ENCODE data around the gene DDIT3.
A peak's percentile ranks its signal among the peaks of the same experiment; 100 is the strongest.
"Not testable (repeated sequence)": the region's sequence is repeated elsewhere in the genome, so short reads cannot be mapped to it uniquely, and the experiment has no call there.

DDIT3 gene

DNA sequence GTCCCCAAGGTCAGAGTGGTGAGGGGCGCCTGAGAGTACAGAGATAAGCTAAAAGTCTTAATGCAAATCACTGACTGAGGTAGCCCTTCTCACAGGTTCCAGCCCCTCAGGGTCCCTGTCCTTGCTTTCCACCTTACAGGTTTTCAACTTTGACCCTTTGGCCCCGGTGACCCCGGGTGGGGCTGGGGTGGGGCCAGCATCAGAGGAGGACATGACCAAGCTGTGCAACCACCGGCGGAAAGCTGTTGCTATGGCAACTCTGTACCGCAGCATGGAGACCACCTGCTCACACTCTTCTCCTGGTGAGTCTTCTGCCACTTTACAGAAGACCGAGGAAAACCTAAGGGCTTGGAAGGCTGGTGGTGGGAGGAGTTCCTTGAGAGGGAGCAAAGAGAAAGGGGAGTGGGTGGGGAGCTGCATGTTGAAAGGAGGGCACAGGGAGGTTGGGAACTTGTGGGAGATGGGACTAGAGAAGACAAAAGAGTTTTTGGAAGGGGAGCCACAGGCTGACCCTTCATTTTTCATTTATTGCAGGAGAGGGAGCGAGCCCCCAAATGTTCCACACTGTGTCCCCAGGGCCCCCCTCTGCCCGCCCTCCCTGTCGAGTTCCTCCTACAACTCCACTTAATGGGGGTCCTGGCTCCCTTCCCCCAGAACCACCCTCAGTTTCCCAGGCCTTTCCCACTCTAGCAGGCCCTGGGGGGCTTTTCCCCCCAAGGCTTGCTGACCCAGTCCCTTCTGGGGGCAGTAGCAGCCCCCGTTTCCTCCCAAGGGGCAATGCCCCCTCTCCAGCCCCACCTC lies 4.7 kb upstream of the DDIT3 start:
- DNase-seq: no peak

DNA sequence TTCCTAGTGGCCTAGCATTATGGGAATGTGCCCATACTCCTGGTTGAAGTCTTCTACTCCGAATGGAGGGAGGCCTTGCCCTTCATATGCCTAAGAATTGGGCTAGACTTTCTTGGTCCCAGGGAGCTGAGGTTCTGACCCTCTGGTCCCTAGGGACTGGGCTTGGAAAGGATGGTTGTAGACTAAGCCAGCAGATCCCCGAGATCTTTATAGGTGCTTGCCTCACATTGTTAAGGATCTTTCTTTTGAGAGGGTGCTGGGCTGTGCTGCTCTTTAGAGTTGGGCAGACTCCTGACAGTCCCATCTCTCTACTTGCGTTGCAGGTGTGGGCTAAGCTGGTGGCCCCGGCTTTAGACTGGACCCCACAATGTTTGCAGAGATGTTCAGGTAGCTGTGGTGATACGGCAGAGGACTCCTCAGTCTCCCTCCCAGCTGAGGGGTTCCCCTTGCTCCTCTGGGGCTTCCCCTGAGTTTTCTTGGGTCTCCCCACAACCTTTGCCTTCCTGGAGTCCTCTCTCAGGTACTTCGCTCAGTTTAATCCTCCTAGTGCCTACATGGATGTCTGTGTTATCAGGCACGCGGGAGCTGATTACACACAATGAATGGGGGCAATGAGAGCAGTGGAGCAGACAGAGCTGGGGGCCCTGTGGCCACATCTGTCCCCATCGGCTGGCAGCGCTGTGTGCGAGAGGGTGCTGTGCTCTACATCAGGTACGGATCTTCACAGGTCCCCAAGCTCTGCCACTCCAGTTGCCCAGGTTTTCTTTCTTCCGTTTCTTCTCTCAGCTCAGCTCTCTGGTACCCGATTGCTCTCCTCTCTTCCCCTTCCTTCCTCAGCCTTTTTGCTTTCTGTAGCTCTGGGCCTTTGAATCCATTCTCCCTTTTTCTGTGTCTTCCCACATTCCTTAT lies 3.6 kb upstream of the DDIT3 start:
- no peak for DNase-seq

GRCh38 chr12:57522887-57523705 lies 2.8 kb upstream of the DDIT3 start:
- peak; percentile 42 for DNase-seq

GRCh38 chr12:57522011-57522886 lies 1.9 kb upstream of the DDIT3 start, which contains the start of gene MBD6:
Gene MBD6 (plus strand): TSS chr12:57522824. CDS start chr12:57524304, 1,480 bp downstream.
- peak; percentile 90 for DNase-seq

DNA sequence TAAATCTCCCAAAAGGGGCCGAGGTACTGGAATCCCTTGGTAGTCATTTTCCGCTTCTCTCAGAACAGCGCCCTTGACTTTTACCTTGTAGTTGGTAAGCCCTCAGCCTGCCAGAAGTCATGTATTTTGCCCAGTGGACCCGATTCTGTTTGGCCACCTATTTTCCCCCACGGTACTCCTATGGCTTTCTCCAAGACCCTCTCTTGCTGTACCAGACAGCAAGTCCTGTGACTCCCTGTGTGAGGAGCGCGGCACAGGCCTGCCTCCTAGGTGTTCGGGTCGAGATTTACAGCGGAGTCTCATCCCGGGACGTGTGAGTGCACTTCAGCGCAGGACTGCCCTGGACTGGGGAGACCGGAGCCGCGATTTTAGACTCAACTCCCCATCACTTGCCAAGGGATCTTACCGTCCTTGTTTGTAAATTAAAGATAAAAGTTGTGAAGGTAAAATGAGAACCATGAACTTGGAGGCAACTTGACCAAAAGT lies 1.3 kb upstream of the DDIT3 start:
- no peak for DNase-seq

- DNase-seq: peak; percentile 27
These were observed 590 bp downstream of the DDIT3 start for GRCh38 chr12:57519796-57520052.

DNA sequence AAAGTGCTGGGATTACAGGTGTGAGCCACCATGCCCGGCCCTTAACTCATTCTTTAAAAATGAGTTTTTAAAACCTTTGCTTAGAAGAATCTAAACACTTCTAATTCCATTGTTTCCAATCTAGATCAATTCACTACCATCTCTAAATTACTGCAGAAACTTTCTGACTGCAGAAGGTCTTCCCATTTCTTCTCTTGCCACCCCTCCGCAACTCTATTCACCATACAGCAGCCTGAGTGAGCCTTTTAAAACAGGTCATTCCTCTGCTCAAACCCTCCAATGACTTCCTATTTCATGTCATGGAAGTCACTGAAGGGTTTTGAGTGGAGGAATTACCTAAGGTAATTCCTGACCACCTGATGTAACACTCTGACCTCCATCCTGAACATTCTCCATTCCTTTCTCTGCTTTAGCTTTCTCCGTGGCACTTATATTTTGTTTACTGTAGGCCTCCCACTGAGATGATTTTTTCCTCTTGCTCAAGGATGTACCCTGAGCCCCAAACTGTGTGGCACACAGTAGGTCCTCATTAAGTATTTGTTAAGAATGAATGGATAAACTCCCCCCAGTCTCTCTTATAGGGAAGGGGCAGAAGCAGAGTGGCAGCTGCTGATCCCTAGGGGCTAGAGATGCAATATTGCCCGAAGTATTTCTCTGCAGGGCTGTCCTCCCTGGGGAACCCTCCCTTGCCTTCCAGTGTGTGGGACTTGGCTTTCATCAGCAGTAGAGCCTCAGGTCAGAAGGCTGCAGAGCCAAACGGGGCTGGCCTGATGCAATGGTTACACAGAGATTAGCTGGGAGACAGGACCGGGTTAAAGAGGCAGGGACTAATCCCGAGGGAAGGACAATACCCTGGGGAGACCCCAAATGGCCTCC lies 1.2 kb downstream of the DDIT3 start:
- DNase-seq: peak; percentile 29

GRCh38 chr12:57518176-57518919 lies 2.0 kb downstream of the DDIT3 start:
- DNase-seq: no peak

DNA sequence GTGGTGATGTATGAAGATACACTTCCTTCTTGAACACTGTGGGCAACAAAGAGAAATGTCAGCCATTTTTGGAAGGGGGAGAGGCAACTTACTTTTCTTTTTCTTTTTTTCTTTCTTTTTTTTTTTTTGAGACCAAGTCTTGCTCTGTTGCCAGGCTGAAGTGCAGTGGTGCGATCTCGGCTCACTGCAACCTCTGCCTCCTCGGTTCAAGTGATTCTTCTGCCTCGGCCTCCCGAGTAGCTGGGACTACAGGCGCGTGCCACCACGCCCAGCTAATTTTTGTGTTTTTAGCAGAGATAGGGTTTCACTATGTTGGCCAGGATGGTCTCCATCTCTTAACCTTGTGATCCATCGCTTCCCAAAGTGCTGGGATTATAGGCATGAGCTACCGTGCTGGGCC lies 2.6 kb downstream of the DDIT3 start:
- not testable (repeated sequence) for DNase-seq

- DNase-seq: no peak
These were observed 3.1 kb downstream of the DDIT3 start for GRCh38 chr12:57517187-57517586.

- DNase-seq: no peak
These were observed 3.6 kb downstream of the DDIT3 start for GRCh38 chr12:57516617-57517153.

DNA sequence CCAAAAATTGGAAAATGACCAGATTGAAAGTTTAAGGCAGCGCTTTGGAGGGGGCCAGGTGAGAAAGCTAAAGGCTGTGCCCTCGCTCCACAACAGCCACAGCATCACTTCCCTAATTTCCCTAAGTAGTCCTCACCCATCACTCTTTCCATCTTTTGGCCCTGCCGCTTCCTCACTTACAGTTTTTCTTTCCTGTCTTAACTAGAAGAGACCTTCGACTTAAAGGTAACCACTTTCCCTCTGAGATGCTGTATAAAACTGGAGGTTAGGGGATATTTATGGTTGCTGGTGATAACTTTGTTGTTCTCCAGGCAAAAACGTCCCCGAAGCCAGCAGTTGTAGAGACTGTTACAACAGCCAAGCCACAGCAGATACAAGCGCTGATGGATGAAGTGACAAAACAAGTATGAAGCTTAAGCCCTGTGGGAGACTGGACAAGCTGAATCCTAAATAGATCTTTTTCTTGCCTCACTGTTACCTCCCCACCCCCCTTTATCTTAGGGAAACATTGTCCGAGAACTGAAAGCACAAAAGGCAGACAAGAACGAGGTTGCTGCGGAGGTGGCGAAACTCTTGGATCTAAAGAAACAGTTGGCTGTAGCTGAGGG lies 4.3 kb downstream of the DDIT3 start:
- no peak for DNase-seq

- no peak for DNase-seq
These were observed 4.8 kb downstream of the DDIT3 start for GRCh38 chr12:57515408-57515933.

- DNase-seq: no peak
These were observed 5.5 kb downstream of the DDIT3 start for GRCh38 chr12:57514720-57515407.

- DNase-seq: not testable (repeated sequence)
These were observed 6.1 kb downstream of the DDIT3 start for GRCh38 chr12:57514246-57514645.

DNA sequence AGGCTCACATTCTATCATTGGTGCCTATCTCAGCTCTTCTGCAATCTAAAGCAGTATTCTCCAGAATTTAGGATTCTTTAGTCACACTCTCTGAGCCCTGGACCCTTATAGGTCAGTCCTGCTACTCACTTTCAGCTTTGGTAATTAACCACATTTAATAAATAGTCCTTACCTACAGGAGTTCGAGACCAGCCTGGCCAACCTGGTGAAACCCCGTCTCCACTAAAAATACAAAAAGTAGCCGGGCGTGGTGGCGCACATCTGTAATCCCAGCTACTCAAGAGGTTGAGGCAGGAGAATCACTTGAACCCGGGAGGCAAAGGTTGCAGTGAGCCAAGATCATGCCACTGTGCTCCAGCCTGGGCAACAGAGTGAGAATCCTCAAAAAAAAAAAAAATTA lies 6.6 kb downstream of the DDIT3 start:
- not testable (repeated sequence) for DNase-seq

- DNase-seq: no peak
These were observed 7.0 kb downstream of the DDIT3 start for GRCh38 chr12:57513266-57513665.

GRCh38 chr12:57512665-57513064 lies 7.6 kb downstream of the DDIT3 start:
- DNase-seq: no peak

Measured in stimulated activated CD4-positive, alpha-beta T cell treated with anti-CD3 and anti-CD28 coated beads, Interleukin-4, amount 100 ng/mL, for 24 hours (primary cell).